H1 (cell line): ENCODE results near the gene LRPPRC. TPM values are rescaled to one million over a fixed set of nuclear protein-coding genes. Genes with fewer than 3 reads are reported as not detected.

Experiments
- CTCF ChIA-PET: fragments of 300-600 bp; sonication (Branson Sonifier 250); formaldehyde crosslinking; loops from one replicate; lab custom pipeline; 2021; ENCODE audit not compliant: partially characterized antibody; lab: Charles Lee
- POLR2A ChIA-PET: fragments of 300-600 bp; sonication (Branson Sonifier 250); formaldehyde crosslinking; loops from one replicate; lab custom pipeline; 2021; ENCODE audit warnings: inconsistent platforms; ENCODE audit not compliant: partially characterized antibody; lab: Charles Lee
- DNase-seq, 2 experiments: peaks; one replicate each; pipeline versions ENCODE4 v3.0.0 to v3.0.0-alpha.2; 2010 to 2022; ENCODE audit warnings: low spot score in 2 of 2, low read depth in 1 of 2, mixed read lengths in 1 of 2
- FAIRE-seq: peaks from 2 replicates; lab custom pipeline; 2011; peaks lifted over from hg19 to GRCh38; lab: Jason Lieb, UNC
- H2AFZ ChIP-seq: 2 replicates; pipeline ENCODE4 v1.8.1; 2012; ENCODE audit warnings: low read length, inconsistent platforms
- H2AK5ac ChIP-seq: 2 replicates; pipeline ENCODE4 v1.6.1; 2013; ENCODE audit warnings: low read depth, low read length
- H2BK120ac ChIP-seq: replicated peaks from 2 replicates; pipeline ENCODE3; 2013; ENCODE audit warnings: low read depth, low read length, inconsistent platforms
- H2BK12ac ChIP-seq: 2 replicates; pipeline ENCODE4 v1.6.1; 2013; ENCODE audit warnings: low read depth, low read length
- H2BK15ac ChIP-seq: 2 replicates; pipeline ENCODE4 v1.6.1; 2013; ENCODE audit warnings: low read length
- H2BK20ac ChIP-seq: 2 replicates; pipeline ENCODE4 v1.6.1; 2013; ENCODE audit warnings: low read length
- H2BK5ac ChIP-seq: 2 replicates; pipeline ENCODE4 v1.6.1; 2013; ENCODE audit warnings: low read depth, low read length
- H3K14ac ChIP-seq: 2 replicates; pipeline ENCODE4 v1.6.1; 2013; ENCODE audit warnings: inconsistent platforms; ENCODE audit not compliant: insufficient read length
- H3K18ac ChIP-seq: 2 replicates; pipeline ENCODE4 v1.6.1; 2013; ENCODE audit warnings: low read length; ENCODE audit errors: extremely low read depth
- H3K23ac ChIP-seq: 2 replicates; pipeline ENCODE4 v1.6.1; 2013; ENCODE audit warnings: inconsistent platforms; ENCODE audit not compliant: insufficient read length
- H3K23me2 ChIP-seq: 2 replicates; pipeline ENCODE4 v1.6.1; 2013; ENCODE audit warnings: low read depth, low read length
- H3K27ac ChIP-seq: 2 replicates; pipeline ENCODE4 v1.6.1; 2011; ENCODE audit warnings: low read depth, low read length, inconsistent platforms
- H3K27me3 ChIP-seq, 4 experiments: replicated peaks in 1 of 4; 1 replicate in 1 of 4; 2 replicates in 3 of 4; pipeline versions ENCODE4 v1.6.1 to v1.8.1; 2011 to 2013; ENCODE audit warnings: low read length in 3 of 4, mild to moderate bottlenecking in 3 of 4, inconsistent platforms in 2 of 4, mixed read lengths in 2 of 4, moderate library complexity in 1 of 4; ENCODE audit not compliant: control insufficient read depth in 3 of 4, insufficient read depth in 3 of 4; ENCODE audit errors: extremely low read depth in 1 of 4
- H3K36me3 ChIP-seq, 4 experiments: 2 replicates each; pipeline versions ENCODE4 v1.6.1 to v1.8.1; 2011 to 2013; ENCODE audit warnings: mild to moderate bottlenecking in 4 of 4, low read length in 3 of 4, moderate library complexity in 2 of 4, control low read depth in 1 of 4, inconsistent platforms in 1 of 4; ENCODE audit not compliant: insufficient read depth in 4 of 4, control insufficient read depth in 2 of 4
- H3K4ac ChIP-seq: replicated peaks from 2 replicates; pipeline ENCODE3; 2013; ENCODE audit warnings: low read length, low read depth, mixed read lengths, inconsistent platforms; ENCODE audit not compliant: insufficient read length
- H3K4me1 ChIP-seq, 4 experiments: replicated peaks in 1 of 4; 1 replicate in 1 of 4; 2 replicates in 3 of 4; pipeline versions ENCODE4 v1.6.1 to v1.8.1; 2011 to 2013; ENCODE audit warnings: low read length in 3 of 4, inconsistent platforms in 2 of 4, mixed read lengths in 1 of 4; ENCODE audit not compliant: insufficient read depth in 4 of 4, control insufficient read depth in 3 of 4
- H3K4me2 ChIP-seq, 2 experiments: 2 replicates each; pipeline versions ENCODE4 v1.6.1 to v1.8.1; 2011 to 2013; ENCODE audit warnings: low read depth in 2 of 2, low read length in 2 of 2, control low read depth in 1 of 2, inconsistent platforms in 1 of 2, mild to moderate bottlenecking in 1 of 2; ENCODE audit not compliant: insufficient read depth in 1 of 2
- H3K4me3 ChIP-seq, 4 experiments: fragments of 200-600, 300-600 bp in 1 of 4; sonication (generic), shearing (Covaris generic), sonication (Bioruptor Twin) in 1 of 4; 2 replicates each; pipeline versions ENCODE4 v1.5.1 to v1.8.1; 2011 to 2016; ENCODE audit warnings: low read length in 4 of 4, low read depth in 3 of 4, control low read depth in 2 of 4, inconsistent platforms in 2 of 4, mild to moderate bottlenecking in 2 of 4, mixed read lengths in 1 of 4, moderate library complexity in 1 of 4; ENCODE audit not compliant: insufficient read depth in 2 of 4; ENCODE audit errors: extremely low read depth in 1 of 4
- H3K56ac ChIP-seq: replicated peaks from 2 replicates; pipeline ENCODE3; 2013; ENCODE audit warnings: low read depth, mild to moderate bottlenecking, mixed read lengths, low read length, inconsistent platforms; ENCODE audit not compliant: insufficient read length
- H3K79me1 ChIP-seq: 2 replicates; pipeline ENCODE4 v1.6.1; 2013; ENCODE audit warnings: low read depth, low read length, control low read depth
- H3K79me2 ChIP-seq, 2 experiments: 2 replicates each; pipeline versions ENCODE4 v1.6.1 to v1.8.1; 2012 to 2013; ENCODE audit warnings: low read length in 2 of 2, mild to moderate bottlenecking in 2 of 2, inconsistent platforms in 1 of 2; ENCODE audit not compliant: insufficient read depth in 2 of 2, control insufficient read depth in 1 of 2
- H3K9ac ChIP-seq, 4 experiments: replicated peaks in 1 of 4; 1 replicate in 1 of 4; 2 replicates in 3 of 4; pipeline versions ENCODE4 v1.6.1 to v1.8.1; 2011 to 2013; ENCODE audit warnings: low read depth in 3 of 4, low read length in 3 of 4, control low read depth in 2 of 4, mild to moderate bottlenecking in 2 of 4, moderate library complexity in 2 of 4, inconsistent platforms in 1 of 4; ENCODE audit errors: extremely low read depth in 1 of 4
- H3K9me3 ChIP-seq, 2 experiments: 2 replicates each; pipeline versions ENCODE4 v1.6.1 to v1.8.1; 2012 to 2013; ENCODE audit warnings: mild to moderate bottlenecking in 2 of 2, moderate library complexity in 2 of 2, control low read depth in 1 of 2, inconsistent platforms in 1 of 2, low read depth in 1 of 2, low read length in 1 of 2, mixed read lengths in 1 of 2; ENCODE audit not compliant: insufficient read depth in 2 of 2
- H4K20me1 ChIP-seq, 2 experiments: replicated peaks in 1 of 2; 2 replicates each; pipeline versions ENCODE3 to v1.8.1; 2011 to 2013; ENCODE audit warnings: inconsistent platforms in 2 of 2, low read length in 2 of 2, mild to moderate bottlenecking in 1 of 2; ENCODE audit not compliant: insufficient read depth in 2 of 2, control insufficient read depth in 1 of 2
- H4K5ac ChIP-seq: 2 replicates; pipeline ENCODE4 v1.6.1; 2013; ENCODE audit warnings: low read length, low read depth, mixed read lengths, inconsistent platforms; ENCODE audit not compliant: insufficient read length
- H4K8ac ChIP-seq: 2 replicates; pipeline ENCODE4 v1.8.0; 2013; ENCODE audit warnings: mild to moderate bottlenecking, moderate library complexity, low read length, inconsistent platforms; ENCODE audit not compliant: insufficient read depth; ENCODE audit errors: extremely low read depth
- H4K91ac ChIP-seq: replicated peaks from 2 replicates; pipeline ENCODE3; 2013; ENCODE audit warnings: low read length, mixed read lengths, inconsistent platforms; ENCODE audit not compliant: insufficient read length
- BACH1 ChIP-seq: IDR thresholded peaks from 2 replicates; pipeline ENCODE4 v1.6.1; 2012; ENCODE audit warnings: low read length, improper control_type of control experiment
- BCL11A ChIP-seq, 2 experiments: IDR thresholded peaks; one replicate each; pipeline ENCODE4 v1.6.1; 2011; ENCODE audit warnings: low read depth in 2 of 2, low read length in 2 of 2, mild to moderate bottlenecking in 2 of 2
- CHD2 ChIP-seq: IDR thresholded peaks from 2 replicates; pipeline ENCODE4 v1.6.1; 2012; ENCODE audit warnings: low read length, improper control_type of control experiment
- ZNF274 ChIP-seq: IDR thresholded peaks from 2 replicates; pipeline ENCODE4 v1.7.0; 2012; ENCODE audit warnings: low read length, borderline replicate concordance; ENCODE audit errors: extremely low read depth
- WGBS, 2 experiments: shearing (Covaris generic) in 1 of 2; methylation state at CpG; one replicate each; pipeline versions ENCODE4 v1.1.6 to v1.1.7; 2013 to 2015; ENCODE audit warnings: low lambda C conversion rate in 2 of 2, mixed read lengths in 2 of 2, inconsistent platforms in 1 of 2, low coverage in 1 of 2, missing lambda C conversion rate in 1 of 2; ENCODE audit not compliant: insufficient replicate concordance in 2 of 2, insufficient coverage in 1 of 2, insufficient read length in 1 of 2; ENCODE audit errors: extremely low coverage in 1 of 2, missing lambda C conversion rate in 1 of 2; 5-methylcytosine and 5-hydroxymethylcytosine counted together
- polyA plus RNA-seq, 7 experiments: library from polyadenylated mRNA; depleted of rRNA in 3 of 7; stranded (reverse) in 5 of 7; unstranded in 2 of 7; fragments of >200 nt in 5 of 7; fragments of 200-250 nt in 2 of 7; gene quantifications; 1 replicate in 5 of 7; 2 replicates in 1 of 7; 4 replicates in 1 of 7; pipeline versions ENCODE4 v1.2.1 to v1.2.3, GENCODE V29; 2011 to 2013; ENCODE audit warnings: missing spikeins in 2 of 7, mixed read lengths in 2 of 7
- total RNA-seq: library from RNA; stranded (reverse); fragmentation: NEBNext Ultra II Directional; extraction: Animal tissue kit (Norgen Biotek cat#: 25700); gene quantifications from 2 replicates; pipeline ENCODE4 v1.2.1, GENCODE V29; 2021
- TF ChIP-seq, protein P1 (sequence below): IDR thresholded peaks from 2 replicates; pipeline ENCODE4 v1.6.1; 2011; ENCODE audit warnings: low read length, improper control_type of control experiment
- TF ChIP-seq, protein P2 (sequence below): IDR thresholded peaks from 2 replicates; pipeline ENCODE4 v1.6.1; 2012; ENCODE audit warnings: inconsistent platforms
- TF ChIP-seq, protein P3 (sequence below): IDR thresholded peaks from 2 replicates; pipeline ENCODE4 v1.6.1; 2012; ENCODE audit warnings: low read length, inconsistent platforms
- TF ChIP-seq, protein P4 (sequence below): IDR thresholded peaks from 2 replicates; pipeline ENCODE4 v1.6.1; 2011; ENCODE audit warnings: low read depth, mild to moderate bottlenecking, low read length; ENCODE audit not compliant: insufficient read depth

The LRPPRC gene
- total and polyA plus RNA-seq, 2 of the 8 experiments (the other 6 are each of a cell fraction or from before 2014, with no cell fraction given) = 43.4 to 167 TPM

DNA sequence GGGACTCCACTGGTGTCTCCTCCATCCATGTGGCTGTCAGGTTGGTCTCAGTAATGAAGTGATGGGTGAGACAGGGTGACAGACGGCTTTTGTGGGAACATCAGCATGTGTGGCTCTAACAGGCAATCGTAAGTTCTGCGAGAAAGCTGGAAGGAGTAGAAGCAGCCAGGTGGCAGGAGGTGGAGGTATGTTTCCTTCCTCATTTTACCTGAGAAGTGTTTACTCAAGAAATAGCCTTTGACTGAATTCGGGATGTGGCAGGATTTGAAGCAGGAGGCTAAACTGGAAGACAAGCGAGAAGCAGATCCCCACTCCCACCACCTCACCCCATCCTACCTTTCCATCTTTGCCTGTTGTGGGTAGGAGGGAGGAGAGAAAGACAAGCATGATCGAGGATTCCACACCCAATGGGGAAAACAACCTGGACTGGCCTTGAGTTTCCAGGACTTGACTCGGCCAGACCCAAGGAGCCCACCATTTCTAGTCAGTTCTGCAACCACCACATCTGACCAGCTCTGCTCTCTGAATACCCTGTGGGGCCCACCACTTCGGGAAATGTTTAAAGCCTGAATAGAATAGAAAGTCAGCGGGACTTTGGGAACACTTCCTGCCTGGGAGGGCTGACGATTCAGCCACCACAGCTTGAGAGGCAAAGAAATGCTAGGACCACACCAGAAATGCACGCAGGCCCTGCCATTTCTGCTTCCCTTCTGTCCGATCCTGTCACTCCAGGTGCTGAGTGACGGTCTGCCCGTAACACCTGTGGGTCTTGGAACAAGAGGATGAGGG is 155.8 kb downstream of the LRPPRC start:
- Histone ChIP-seq H3K36me3 (no peaks in the 10 kb centered on the region), H3K9ac (no peak overlapping the region), H3K56ac (no peak overlapping the region), H3K23me2 (no peaks in the 10 kb centered on the region), H4K5ac (no peak overlapping the region), H3K79me1 (no peaks in the 10 kb centered on the region), H2BK20ac (no peak overlapping the region), H4K20me1 (no peaks in the 10 kb centered on the region), H2BK5ac (no peak overlapping the region), H3K14ac (no peak overlapping the region), H3K18ac (no peak overlapping the region), H2BK12ac (no peak overlapping the region), H2AK5ac (no peak overlapping the region), H3K4ac (no peak overlapping the region), H4K8ac (no peak overlapping the region; the same call in 1 of the 2 replicates), H3K27me3 (no peaks in the 10 kb centered on the region), H3K4me2 (no peak overlapping the region), H3K23ac (no peak overlapping the region), H2BK120ac (no peak overlapping the region), H4K91ac (no peak overlapping the region), H3K79me2 (no peaks in the 10 kb centered on the region), H3K27ac (no peak overlapping the region), H3K4me3 (no peak overlapping the region), H2BK15ac (no peak overlapping the region), H2AFZ (peak overlapping the region; percentile 91), H3K4me1 (peaks cover 0 to 6% (median 2%) of the 10 kb centered on the region in 4 experiments; a peak in 3 of 7 replicates), H3K9me3 (no peaks in the 10 kb centered on the region)
- POLR2A ChIA-PET = no interaction called here
- WGBS, 2 experiments = 80% methylated on average over 14 of the region's 14 CpGs; no CpG with 5 or more reads in 1 of the 2 experiments
- DNase-seq (peak in 1 of 2 experiments; percentile 35), FAIRE-seq (no peak)
- CTCF ChIA-PET = no interaction called here
- TF ChIP-seq, protein P1, sequence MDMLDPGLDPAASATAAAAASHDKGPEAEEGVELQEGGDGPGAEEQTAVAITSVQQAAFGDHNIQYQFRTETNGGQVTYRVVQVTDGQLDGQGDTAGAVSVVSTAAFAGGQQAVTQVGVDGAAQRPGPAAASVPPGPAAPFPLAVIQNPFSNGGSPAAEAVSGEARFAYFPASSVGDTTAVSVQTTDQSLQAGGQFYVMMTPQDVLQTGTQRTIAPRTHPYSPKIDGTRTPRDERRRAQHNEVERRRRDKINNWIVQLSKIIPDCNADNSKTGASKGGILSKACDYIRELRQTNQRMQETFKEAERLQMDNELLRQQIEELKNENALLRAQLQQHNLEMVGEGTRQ = no peak
- TF ChIP-seq, protein P2, sequence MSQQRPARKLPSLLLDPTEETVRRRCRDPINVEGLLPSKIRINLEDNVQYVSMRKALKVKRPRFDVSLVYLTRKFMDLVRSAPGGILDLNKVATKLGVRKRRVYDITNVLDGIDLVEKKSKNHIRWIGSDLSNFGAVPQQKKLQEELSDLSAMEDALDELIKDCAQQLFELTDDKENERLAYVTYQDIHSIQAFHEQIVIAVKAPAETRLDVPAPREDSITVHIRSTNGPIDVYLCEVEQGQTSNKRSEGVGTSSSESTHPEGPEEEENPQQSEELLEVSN = no peak
- no peak for TF ChIP-seq BCL11A (IDR thresholded peaks at IDR 0.05; ENCODE audit: low read depth in 2 of 2, low read length in 2 of 2)
- TF ChIP-seq, protein P3, sequence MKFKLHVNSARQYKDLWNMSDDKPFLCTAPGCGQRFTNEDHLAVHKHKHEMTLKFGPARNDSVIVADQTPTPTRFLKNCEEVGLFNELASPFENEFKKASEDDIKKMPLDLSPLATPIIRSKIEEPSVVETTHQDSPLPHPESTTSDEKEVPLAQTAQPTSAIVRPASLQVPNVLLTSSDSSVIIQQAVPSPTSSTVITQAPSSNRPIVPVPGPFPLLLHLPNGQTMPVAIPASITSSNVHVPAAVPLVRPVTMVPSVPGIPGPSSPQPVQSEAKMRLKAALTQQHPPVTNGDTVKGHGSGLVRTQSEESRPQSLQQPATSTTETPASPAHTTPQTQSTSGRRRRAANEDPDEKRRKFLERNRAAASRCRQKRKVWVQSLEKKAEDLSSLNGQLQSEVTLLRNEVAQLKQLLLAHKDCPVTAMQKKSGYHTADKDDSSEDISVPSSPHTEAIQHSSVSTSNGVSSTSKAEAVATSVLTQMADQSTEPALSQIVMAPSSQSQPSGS = no peak
- no peak for TF ChIP-seq ZNF274
- TF ChIP-seq CHD2 = no peak
- TF ChIP-seq BACH1 = no peak
- TF ChIP-seq, protein P4, sequence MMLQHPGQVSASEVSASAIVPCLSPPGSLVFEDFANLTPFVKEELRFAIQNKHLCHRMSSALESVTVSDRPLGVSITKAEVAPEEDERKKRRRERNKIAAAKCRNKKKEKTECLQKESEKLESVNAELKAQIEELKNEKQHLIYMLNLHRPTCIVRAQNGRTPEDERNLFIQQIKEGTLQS = no peak
